Stomach (tissue), 4 donors: ENCODE measurements around the gene GHDC.
"Not testable (repeated sequence)": the region's sequence is repeated elsewhere in the genome, so short reads cannot be mapped to it uniquely, and the experiment has no call there.

Experiments
- POLR2A ChIP-seq, 4 donors: fragments of 450-650 bp; IDR thresholded peaks; one replicate each; pipeline ENCODE4 v1.6.1; 2016; ENCODE audit warnings: antibody characterized with exemption in 4 of 4, control low read depth in 2 of 4, mild to moderate bottlenecking in 1 of 4, moderate library complexity in 1 of 4
- POLR2AphosphoS5 ChIP-seq, 3 donors: sonication (generic); formaldehyde crosslinking; IDR thresholded peaks; one replicate each; pipeline ENCODE4 v1.6.1; 2016; ENCODE audit warnings: antibody characterized with exemption in 3 of 3
- TF ChIP-seq, protein P1 (sequence below), 7 experiments: fragments of 450-650 bp in 4 of 7; fragments of 200-600 bp in 3 of 7; sonication (generic) in 3 of 7; IDR thresholded peaks; one replicate each; pipeline ENCODE4 v1.5.1; 2016 to 2019; ENCODE audit warnings: antibody characterized with exemption in 7 of 7, control low read depth in 2 of 7, mild to moderate bottlenecking in 1 of 7

DNA sequence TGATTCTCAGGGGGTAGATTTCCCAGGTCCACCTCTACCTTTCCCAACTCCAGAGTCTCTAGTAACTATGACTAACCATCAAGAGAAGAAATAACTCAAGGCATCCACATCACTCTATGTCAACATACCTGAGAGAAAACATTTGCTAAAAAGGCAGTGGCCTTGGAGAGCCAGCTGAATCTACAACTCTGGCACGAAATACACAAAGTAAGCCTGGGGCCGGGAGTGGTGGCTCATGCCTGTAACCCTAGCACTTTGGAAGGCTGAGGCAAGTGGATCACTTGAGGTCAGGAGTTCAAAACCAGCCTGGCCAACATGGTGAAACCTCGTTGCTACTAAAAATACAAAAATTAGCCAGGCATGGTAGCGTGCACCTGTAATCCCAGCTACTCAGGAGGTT is 51.2 kb downstream of the GHDC start:
- TF ChIP-seq, protein P1, sequence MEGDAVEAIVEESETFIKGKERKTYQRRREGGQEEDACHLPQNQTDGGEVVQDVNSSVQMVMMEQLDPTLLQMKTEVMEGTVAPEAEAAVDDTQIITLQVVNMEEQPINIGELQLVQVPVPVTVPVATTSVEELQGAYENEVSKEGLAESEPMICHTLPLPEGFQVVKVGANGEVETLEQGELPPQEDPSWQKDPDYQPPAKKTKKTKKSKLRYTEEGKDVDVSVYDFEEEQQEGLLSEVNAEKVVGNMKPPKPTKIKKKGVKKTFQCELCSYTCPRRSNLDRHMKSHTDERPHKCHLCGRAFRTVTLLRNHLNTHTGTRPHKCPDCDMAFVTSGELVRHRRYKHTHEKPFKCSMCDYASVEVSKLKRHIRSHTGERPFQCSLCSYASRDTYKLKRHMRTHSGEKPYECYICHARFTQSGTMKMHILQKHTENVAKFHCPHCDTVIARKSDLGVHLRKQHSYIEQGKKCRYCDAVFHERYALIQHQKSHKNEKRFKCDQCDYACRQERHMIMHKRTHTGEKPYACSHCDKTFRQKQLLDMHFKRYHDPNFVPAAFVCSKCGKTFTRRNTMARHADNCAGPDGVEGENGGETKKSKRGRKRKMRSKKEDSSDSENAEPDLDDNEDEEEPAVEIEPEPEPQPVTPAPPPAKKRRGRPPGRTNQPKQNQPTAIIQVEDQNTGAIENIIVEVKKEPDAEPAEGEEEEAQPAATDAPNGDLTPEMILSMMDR (IDR thresholded peaks at IDR 0.05), result not testable (repeated sequence)
- TF ChIP-seq POLR2A, POLR2AphosphoS5 (IDR thresholded peaks at IDR 0.05): not testable (repeated sequence)
